ENCODE results near the gene HDDC3. TPM values are rescaled to one million over a fixed set of nuclear protein-coding genes. Genes with fewer than 3 reads are reported as not detected.

Gene HDDC3
- total and polyA plus RNA-seq, 9 of the 15 experiments (the other 6 are each of a cell fraction or from before 2014, with no cell fraction given) = 14.9 to 55.8 (median 36.9) TPM

- TF ChIP-seq ZNF407 (IDR thresholded peaks at IDR 0.05; ENCODE audit: low read depth) = no peak
- no peak for TF ChIP-seq CAMTA2 (CRISPR knock-in tag; conservative IDR thresholded peaks at IDR 0.05)
- peak; percentile 75; the same call in 1 of the 2 replicates for TF ChIP-seq ZNF354B (CRISPR knock-in tag; IDR thresholded peaks at IDR 0.05)
- TF ChIP-seq HNRNPLL (IDR thresholded peaks at IDR 0.05; ENCODE audit: low read depth, low read length, poor library complexity, severe bottlenecking) = no peak
- TF ChIP-seq BMI1 (IDR thresholded peaks at IDR 0.05; ENCODE audit: low read length) = no peak
- TF ChIP-seq DNMT1 (IDR thresholded peaks at IDR 0.05) = no peak; the same call in 1 of the 2 replicates
- peak; percentile 90 for TF ChIP-seq NCOA4 (IDR thresholded peaks at IDR 0.05; ENCODE audit: partially characterized antibody)
- no peak for TF ChIP-seq TEAD2 (tag; IDR thresholded peaks at IDR 0.05)
- no peak for TF ChIP-seq ZC3H4 (CRISPR knock-in tag; IDR thresholded peaks at IDR 0.05; ENCODE audit: borderline replicate concordance)
- TF ChIP-seq PTRF (tag; IDR thresholded peaks at IDR 0.05) = no peak
- TF ChIP-seq ZNF778 (CRISPR knock-in tag; IDR thresholded peaks at IDR 0.05) = no peak
- no peak for TF ChIP-seq ZNF124 (CRISPR knock-in tag; IDR thresholded peaks at IDR 0.05)
- peak; percentile 93 for TF ChIP-seq ZNF175 (CRISPR knock-in tag; IDR thresholded peaks at IDR 0.05; ENCODE audit: low read depth)
- TF ChIP-seq SMAD1 (IDR thresholded peaks at IDR 0.05; ENCODE audit: low read depth, low read length, partially characterized antibody) = peak; percentile 94
- TF ChIP-seq CBFB (CRISPR knock-in tag; IDR thresholded peaks at IDR 0.05) = no peak
- peak; percentile 80 for TF ChIP-seq PKNOX1 (IDR thresholded peaks at IDR 0.05)
- peak; percentile 69 for TF ChIP-seq HMGN3 (IDR thresholded peaks at IDR 0.05; ENCODE audit: borderline replicate concordance, extremely low read depth, insufficient read length, low read depth, low read length)
- no peak for TF ChIP-seq SETDB1 (IDR thresholded peaks at IDR 0.05; ENCODE audit: low read length)
- peak; percentile 20; the same call in 1 of the 2 replicates for TF ChIP-seq RB1 (IDR thresholded peaks at IDR 0.05; ENCODE audit: low read depth)
- no peak for TF ChIP-seq SMC3 (conservative IDR thresholded peaks at IDR 0.05; ENCODE audit: insufficient read depth, low read depth, low read length)
- TF ChIP-seq ZNF431 (CRISPR knock-in tag; IDR thresholded peaks at IDR 0.05) = no peak
These were observed 30.9 kb downstream of the HDDC3 start (continued) for GRCh38 chr15:90901175-90902039.
